SK-N-SH treated with all-trans-retinoic acid at 6 μM for 48 hours (cell line): Measurements from ENCODE around the gene ASL.

ENCODE experiments used
- ATAC-seq: fragments of 200-7000 bp; cut with Tn5 transposase; 3 replicates; pipeline ENCODE4 v1.9.1; 2020; ENCODE audit warnings: mild to moderate bottlenecking, moderate library complexity
- ARNTL ChIP-seq: fragments of 450-650 bp; formaldehyde crosslinking; IDR thresholded peaks from 2 replicates; pipeline ENCODE4 v1.5.0; 2020; ENCODE audit warnings: low read depth, mild to moderate bottlenecking, moderate library complexity, borderline replicate concordance
- BACH2 ChIP-seq: fragments of 250-450 bp; sonication (Bioruptor Pico); IDR thresholded peaks from 2 replicates; pipeline ENCODE4 v1.9.0; 2021; ENCODE audit warnings: mild to moderate bottlenecking, borderline replicate concordance
- CSDC2 ChIP-seq: fragments of 250-450 bp; sonication (Bioruptor Pico); IDR thresholded peaks from 2 replicates; pipeline ENCODE4 v1.5.0; 2020; ENCODE audit warnings: mild to moderate bottlenecking, moderate library complexity
- ESRRG ChIP-seq: fragments of 250-450 bp; sonication (Bioruptor Pico); IDR thresholded peaks from 2 replicates; pipeline ENCODE4 v1.6.1; 2021; ENCODE audit warnings: mild to moderate bottlenecking
- GLIS3 ChIP-seq: fragments of 250-450 bp; sonication (Bioruptor Pico); IDR thresholded peaks from 2 replicates; pipeline ENCODE4 v1.5.0; 2020; ENCODE audit warnings: mild to moderate bottlenecking, moderate library complexity
- ISL1 ChIP-seq: fragments of 250-450 bp; sonication (Bioruptor Pico); IDR thresholded peaks from 2 replicates; pipeline ENCODE4 v2.1.2; 2022; ENCODE audit warnings: mild to moderate bottlenecking, moderate library complexity
- OSR1 ChIP-seq: fragments of 250-450 bp; sonication (Bioruptor Pico); IDR thresholded peaks from 2 replicates; pipeline ENCODE4 v1.8.0; 2022; ENCODE audit warnings: moderate library complexity, mild to moderate bottlenecking, inconsistent platforms
- POU6F1 ChIP-seq: fragments of 250-450 bp; sonication (Bioruptor Pico); IDR thresholded peaks from 2 replicates; pipeline ENCODE4 v1.8.0; 2021; ENCODE audit warnings: low read depth, mild to moderate bottlenecking, moderate library complexity, borderline replicate concordance
- PPARA ChIP-seq: fragments of 250-450 bp; sonication (Bioruptor Pico); IDR thresholded peaks from 2 replicates; pipeline ENCODE4 v1.5.0; 2020; ENCODE audit warnings: mild to moderate bottlenecking, borderline replicate concordance
- RARB ChIP-seq: fragments of 250-450 bp; sonication (Bioruptor Pico); IDR thresholded peaks from 2 replicates; pipeline ENCODE4 v1.8.0; 2021; ENCODE audit warnings: mild to moderate bottlenecking, moderate library complexity
- SNAI2 ChIP-seq: fragments of 250-450 bp; sonication (Bioruptor Pico); IDR thresholded peaks from 2 replicates; pipeline ENCODE4 v1.5.0; 2020; ENCODE audit warnings: mild to moderate bottlenecking, moderate library complexity
- TCF4 ChIP-seq: fragments of 250-450 bp; sonication (Bioruptor Pico); IDR thresholded peaks from 2 replicates; pipeline ENCODE4 v1.8.0; 2021; ENCODE audit warnings: mild to moderate bottlenecking, moderate library complexity, borderline replicate concordance
- ZC3H10 ChIP-seq: fragments of 250-450 bp; sonication (Bioruptor Pico); IDR thresholded peaks from 2 replicates; pipeline ENCODE4 v1.5.1; 2021; ENCODE audit warnings: mild to moderate bottlenecking, moderate library complexity
- ZFP3 ChIP-seq: fragments of 250-450 bp; sonication (Bioruptor Pico); IDR thresholded peaks from 2 replicates; pipeline ENCODE4 v1.5.0; 2020; ENCODE audit warnings: mild to moderate bottlenecking, moderate library complexity
- ZFP30 ChIP-seq: fragments of 450-650 bp; formaldehyde crosslinking; IDR thresholded peaks from 2 replicates; pipeline ENCODE4 v1.5.0; 2022; ENCODE audit warnings: mild to moderate bottlenecking, moderate library complexity
- ZNF565 ChIP-seq: fragments of 450-650 bp; formaldehyde crosslinking; conservative IDR thresholded peaks from 2 replicates; pipeline ENCODE4 v1.5.0; 2020; ENCODE audit warnings: low read depth, mild to moderate bottlenecking, moderate library complexity
- ZNF70 ChIP-seq: fragments of 450-650 bp; formaldehyde crosslinking; IDR thresholded peaks from 2 replicates; pipeline ENCODE4 v1.5.0; 2020; ENCODE audit warnings: mild to moderate bottlenecking, moderate library complexity
- ZNF8 ChIP-seq: fragments of 450-650 bp; formaldehyde crosslinking; IDR thresholded peaks from 2 replicates; pipeline ENCODE4 v1.5.0; 2020; ENCODE audit warnings: mild to moderate bottlenecking, moderate library complexity
- TF ChIP-seq, protein P1 (sequence below): fragments of 250-450 bp; sonication (Bioruptor Pico); IDR thresholded peaks from 2 replicates; pipeline ENCODE4 v1.5.0; 2020; ENCODE audit warnings: mild to moderate bottlenecking, moderate library complexity
- TF ChIP-seq, protein P2 (sequence below): fragments of 250-450 bp; sonication (Bioruptor Pico); IDR thresholded peaks from 2 replicates; pipeline ENCODE4 v1.8.0; 2020; ENCODE audit warnings: mild to moderate bottlenecking, moderate library complexity, borderline replicate concordance
- TF ChIP-seq, protein P3 (sequence below): fragments of 250-450 bp; sonication (Bioruptor Pico); IDR thresholded peaks from 2 replicates; pipeline ENCODE4 v1.5.1; 2021; ENCODE audit warnings: mild to moderate bottlenecking, moderate library complexity

ASL gene

GRCh38 chr7:66082886-66083415, 7.3 kb downstream of the ASL start:
- TF ChIP-seq, protein P1, sequence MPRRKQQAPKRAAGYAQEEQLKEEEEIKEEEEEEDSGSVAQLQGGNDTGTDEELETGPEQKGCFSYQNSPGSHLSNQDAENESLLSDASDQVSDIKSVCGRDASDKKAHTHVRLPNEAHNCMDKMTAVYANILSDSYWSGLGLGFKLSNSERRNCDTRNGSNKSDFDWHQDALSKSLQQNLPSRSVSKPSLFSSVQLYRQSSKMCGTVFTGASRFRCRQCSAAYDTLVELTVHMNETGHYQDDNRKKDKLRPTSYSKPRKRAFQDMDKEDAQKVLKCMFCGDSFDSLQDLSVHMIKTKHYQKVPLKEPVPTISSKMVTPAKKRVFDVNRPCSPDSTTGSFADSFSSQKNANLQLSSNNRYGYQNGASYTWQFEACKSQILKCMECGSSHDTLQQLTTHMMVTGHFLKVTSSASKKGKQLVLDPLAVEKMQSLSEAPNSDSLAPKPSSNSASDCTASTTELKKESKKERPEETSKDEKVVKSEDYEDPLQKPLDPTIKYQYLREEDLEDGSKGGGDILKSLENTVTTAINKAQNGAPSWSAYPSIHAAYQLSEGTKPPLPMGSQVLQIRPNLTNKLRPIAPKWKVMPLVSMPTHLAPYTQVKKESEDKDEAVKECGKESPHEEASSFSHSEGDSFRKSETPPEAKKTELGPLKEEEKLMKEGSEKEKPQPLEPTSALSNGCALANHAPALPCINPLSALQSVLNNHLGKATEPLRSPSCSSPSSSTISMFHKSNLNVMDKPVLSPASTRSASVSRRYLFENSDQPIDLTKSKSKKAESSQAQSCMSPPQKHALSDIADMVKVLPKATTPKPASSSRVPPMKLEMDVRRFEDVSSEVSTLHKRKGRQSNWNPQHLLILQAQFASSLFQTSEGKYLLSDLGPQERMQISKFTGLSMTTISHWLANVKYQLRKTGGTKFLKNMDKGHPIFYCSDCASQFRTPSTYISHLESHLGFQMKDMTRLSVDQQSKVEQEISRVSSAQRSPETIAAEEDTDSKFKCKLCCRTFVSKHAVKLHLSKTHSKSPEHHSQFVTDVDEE (CRISPR knock-in tag): no peak
- no peak for TF ChIP-seq ZFP30
- no peak for TF ChIP-seq ZC3H10
- no peak for TF ChIP-seq ZNF565 (CRISPR knock-in tag)
- no peak for TF ChIP-seq ZFP3
- TF ChIP-seq ESRRG (CRISPR knock-in tag): no peak
- TF ChIP-seq, protein P2, sequence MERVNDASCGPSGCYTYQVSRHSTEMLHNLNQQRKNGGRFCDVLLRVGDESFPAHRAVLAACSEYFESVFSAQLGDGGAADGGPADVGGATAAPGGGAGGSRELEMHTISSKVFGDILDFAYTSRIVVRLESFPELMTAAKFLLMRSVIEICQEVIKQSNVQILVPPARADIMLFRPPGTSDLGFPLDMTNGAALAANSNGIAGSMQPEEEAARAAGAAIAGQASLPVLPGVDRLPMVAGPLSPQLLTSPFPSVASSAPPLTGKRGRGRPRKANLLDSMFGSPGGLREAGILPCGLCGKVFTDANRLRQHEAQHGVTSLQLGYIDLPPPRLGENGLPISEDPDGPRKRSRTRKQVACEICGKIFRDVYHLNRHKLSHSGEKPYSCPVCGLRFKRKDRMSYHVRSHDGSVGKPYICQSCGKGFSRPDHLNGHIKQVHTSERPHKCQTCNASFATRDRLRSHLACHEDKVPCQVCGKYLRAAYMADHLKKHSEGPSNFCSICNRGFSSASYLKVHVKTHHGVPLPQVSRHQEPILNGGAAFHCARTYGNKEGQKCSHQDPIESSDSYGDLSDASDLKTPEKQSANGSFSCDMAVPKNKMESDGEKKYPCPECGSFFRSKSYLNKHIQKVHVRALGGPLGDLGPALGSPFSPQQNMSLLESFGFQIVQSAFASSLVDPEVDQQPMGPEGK (CRISPR knock-in tag): no peak
- no peak for TF ChIP-seq CSDC2 (CRISPR knock-in tag)
- TF ChIP-seq RARB: no peak
- no peak for TF ChIP-seq GLIS3
- TF ChIP-seq ISL1: no peak
- TF ChIP-seq ZNF70: no peak
- TF ChIP-seq, protein P3, sequence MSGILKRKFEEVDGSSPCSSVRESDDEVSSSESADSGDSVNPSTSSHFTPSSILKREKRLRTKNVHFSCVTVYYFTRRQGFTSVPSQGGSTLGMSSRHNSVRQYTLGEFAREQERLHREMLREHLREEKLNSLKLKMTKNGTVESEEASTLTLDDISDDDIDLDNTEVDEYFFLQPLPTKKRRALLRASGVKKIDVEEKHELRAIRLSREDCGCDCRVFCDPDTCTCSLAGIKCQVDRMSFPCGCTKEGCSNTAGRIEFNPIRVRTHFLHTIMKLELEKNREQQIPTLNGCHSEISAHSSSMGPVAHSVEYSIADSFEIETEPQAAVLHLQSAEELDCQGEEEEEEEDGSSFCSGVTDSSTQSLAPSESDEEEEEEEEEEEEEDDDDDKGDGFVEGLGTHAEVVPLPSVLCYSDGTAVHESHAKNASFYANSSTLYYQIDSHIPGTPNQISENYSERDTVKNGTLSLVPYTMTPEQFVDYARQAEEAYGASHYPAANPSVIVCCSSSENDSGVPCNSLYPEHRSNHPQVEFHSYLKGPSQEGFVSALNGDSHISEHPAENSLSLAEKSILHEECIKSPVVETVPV (CRISPR knock-in tag): no peak
- TF ChIP-seq BACH2: no peak
- no peak for TF ChIP-seq TCF4 (CRISPR knock-in tag)
- TF ChIP-seq ZNF8 (CRISPR knock-in tag): no peak
- TF ChIP-seq ARNTL (CRISPR knock-in tag): no peak
- TF ChIP-seq SNAI2: no peak
- TF ChIP-seq PPARA (CRISPR knock-in tag): no peak
- no peak for ATAC-seq

- no peak for ATAC-seq
- TF ChIP-seq, protein P3 (CRISPR knock-in tag): no peak
- TF ChIP-seq SNAI2 (no peak), OSR1 (CRISPR knock-in tag) (no peak), TCF4 (CRISPR knock-in tag) (no peak), ZNF70 (no peak), ESRRG (CRISPR knock-in tag) (no peak), GLIS3 (no peak), CSDC2 (CRISPR knock-in tag) (no peak), ISL1 (no peak), ARNTL (CRISPR knock-in tag) (no peak), BACH2 (no peak), ZNF8 (CRISPR knock-in tag) (no peak), ZNF565 (CRISPR knock-in tag) (no peak)
Measured at GRCh38 chr7:66083677-66084076, 8.1 kb downstream of the ASL start.

- ATAC-seq: no peak
- TF ChIP-seq, protein P3 (CRISPR knock-in tag): no peak
- no peak for TF ChIP-seq POU6F1
- TF ChIP-seq GLIS3: no peak
- no peak for TF ChIP-seq ZFP30
- TF ChIP-seq PPARA (CRISPR knock-in tag): no peak
- TF ChIP-seq, protein P1 (CRISPR knock-in tag): no peak
- no peak for TF ChIP-seq ZNF70
- no peak for TF ChIP-seq ZNF8 (CRISPR knock-in tag)
- TF ChIP-seq TCF4 (CRISPR knock-in tag): no peak
- no peak for TF ChIP-seq RARB
Measured at GRCh38 chr7:66088861-66089838, 13.5 kb downstream of the ASL start.
